Activated CD8-positive, alpha-beta T cell treated with anti-CD3 and anti-CD28 coated beads, Interleukin-2, amount 10 ng/mL, durations not matched to agents 7 days and 5 days (primary cell): ENCODE results near the gene STMP1. TPM values are rescaled to one million over a fixed set of nuclear protein-coding genes. Genes with fewer than 3 reads are reported as not detected.

Source experiments
- total RNA-seq, 2 experiments: library from RNA; stranded (reverse); gene quantifications; one replicate each; pipeline ENCODE4 v1.2.3, GENCODE V29; 2021

The STMP1 gene
- total RNA-seq, 2 experiments from 2014 or later: 22.2 to 22.9 TPM

Other genes with a start within 250 kb of the STMP1 start
- 10 to 100 TPM; 22.1 to 23.3 TPM for gene CNOT4, start 152.4 kb upstream of the STMP1 start, total RNA-seq
- 100 to 1,000 TPM; 109 to 111 TPM for gene NUP205, start 104.6 kb upstream of the STMP1 start, total RNA-seq
- gene SLC13A4, start 65.7 kb downstream of the STMP1 start, total RNA-seq: not detected
- gene FAM180A, start 86.3 kb downstream of the STMP1 start, total RNA-seq: not detected